Measurements from ENCODE around the gene DNAJC16.

Gene DNAJC16

GRCh38 chr1:15525050-15526020 lies 1.3 kb upstream of the DNAJC16 start:
- peak in 1 of 2 experiments; percentile 97 for DNase-seq (ENCODE audit: low read depth in 1 of 2, low spot score in 1 of 2)
- Histone ChIP-seq H3K27me3 (ENCODE audit: insufficient read depth, poor library complexity, severe bottlenecking) (no peaks in the 10 kb centered on the region), H3K4me3 (replicated peaks; ENCODE audit: insufficient read depth, low read length) (peak overlapping the region; percentile 43), H3K27ac (replicated peaks) (peak overlapping the region; percentile 71)
- TF ChIP-seq GABPA (IDR thresholded peaks at IDR 0.05; ENCODE audit: low read depth) (no peak), REST (IDR thresholded peaks at IDR 0.05; ENCODE audit: insufficient replicate concordance, low read depth) (no peak), POLR2AphosphoS5 (IDR thresholded peaks at IDR 0.05; ENCODE audit: low read depth) (no peak), CTCF (IDR thresholded peaks at IDR 0.05; ENCODE audit: insufficient read depth, low read length) (no peak), SPI1 (IDR thresholded peaks at IDR 0.05; ENCODE audit: borderline replicate concordance, low read depth) (no peak)

- H3K4me3 ChIP-seq (replicated peaks; ENCODE audit: insufficient read depth, low read length): peak overlapping the region; percentile 24
- H3K27ac ChIP-seq (replicated peaks): peak overlapping the region; percentile 71
- no peaks in the 10 kb centered on the region for H3K27me3 ChIP-seq (ENCODE audit: insufficient read depth, poor library complexity, severe bottlenecking)
- TF ChIP-seq CTCF (IDR thresholded peaks at IDR 0.05; ENCODE audit: insufficient read depth, low read length) (no peak), POLR2AphosphoS5 (IDR thresholded peaks at IDR 0.05; ENCODE audit: low read depth) (no peak), REST (IDR thresholded peaks at IDR 0.05; ENCODE audit: insufficient replicate concordance, low read depth) (no peak), GABPA (IDR thresholded peaks at IDR 0.05; ENCODE audit: low read depth) (no peak), SPI1 (IDR thresholded peaks at IDR 0.05; ENCODE audit: borderline replicate concordance, low read depth) (no peak)
- DNase-seq (ENCODE audit: low read depth in 1 of 2, low spot score in 1 of 2): no peak
Observed at GRCh38 chr1:15526021-15526489, 593 bp upstream of the DNAJC16 start.

- no peak for TF ChIP-seq CTCF (IDR thresholded peaks at IDR 0.05; ENCODE audit: insufficient read depth, low read length)
- no peak for TF ChIP-seq REST (IDR thresholded peaks at IDR 0.05; ENCODE audit: insufficient replicate concordance, low read depth)
- TF ChIP-seq GABPA (IDR thresholded peaks at IDR 0.05; ENCODE audit: low read depth): no peak
- TF ChIP-seq POLR2AphosphoS5 (IDR thresholded peaks at IDR 0.05; ENCODE audit: low read depth): no peak
- no peak for TF ChIP-seq SPI1 (IDR thresholded peaks at IDR 0.05; ENCODE audit: borderline replicate concordance, low read depth)
Observed at GRCh38 chr1:15531003-15531402, 4.4 kb downstream of the DNAJC16 start.

More at GRCh38 chr1:15531003-15531402, 4.4 kb downstream of the DNAJC16 start:
- DNase-seq (ENCODE audit: low read depth in 1 of 2, low spot score in 1 of 2): no peak
- Histone ChIP-seq H3K27ac (replicated peaks) (no peak overlapping the region), H3K27me3 (ENCODE audit: insufficient read depth, poor library complexity, severe bottlenecking) (no peaks in the 10 kb centered on the region), H3K4me3 (replicated peaks; ENCODE audit: insufficient read depth, low read length) (no peak overlapping the region)

Data from HL-60 (cell line).